ENCODE data around the gene HIBCH.

DNA sequence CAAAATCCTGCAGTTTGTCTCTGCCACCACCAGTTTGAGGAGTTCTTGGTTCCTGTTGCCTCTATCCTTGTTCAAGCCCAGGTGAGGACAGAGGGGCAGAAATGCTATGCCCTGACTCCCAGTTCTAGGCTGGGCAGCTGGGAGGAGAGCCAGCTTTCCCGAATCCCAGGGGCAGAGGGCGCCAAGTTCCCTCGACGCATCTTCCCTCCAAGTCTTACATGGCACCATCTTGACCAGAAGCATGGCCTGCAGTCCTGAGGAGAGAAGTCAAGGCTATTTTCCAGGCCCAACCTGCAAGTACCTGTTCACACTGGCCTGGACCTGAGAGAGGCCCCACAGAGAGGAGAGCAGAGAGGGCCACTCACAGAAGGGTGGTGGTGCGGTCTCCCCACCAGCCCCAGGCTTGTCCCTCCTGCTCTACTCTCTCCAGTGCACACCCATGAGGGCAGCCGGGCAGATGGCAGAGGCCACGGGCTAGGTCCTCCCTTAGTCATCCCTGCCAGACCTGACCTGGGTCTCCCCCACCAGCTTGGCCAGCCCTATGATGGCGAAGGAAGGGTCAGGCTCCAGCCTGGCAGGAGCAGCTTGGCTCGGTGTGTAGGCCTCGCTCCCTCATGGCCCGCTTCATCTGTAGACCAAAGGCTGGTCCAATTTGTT, 141.4 kb downstream of the HIBCH start:
- TF ChIP-seq POLR2AphosphoS5 (IDR thresholded peaks at IDR 0.05; ENCODE audit: insufficient read depth, low read depth, low read length) (no peak), CTCF (IDR thresholded peaks at IDR 0.05; ENCODE audit: extremely low read depth in 1 of 2, insufficient read depth in 1 of 2, low read depth in 1 of 2, low read length in 2 of 2) (no peak), POLR2A (IDR thresholded peaks at IDR 0.05; ENCODE audit: low read depth, low read length) (no peak), JUN (IDR thresholded peaks at IDR 0.05; ENCODE audit: borderline replicate concordance, insufficient read depth, insufficient read length, low read depth) (no peak), FOS (IDR thresholded peaks at IDR 0.05; ENCODE audit: borderline replicate concordance, insufficient read depth, low read length) (no peak), EZH2 (IDR thresholded peaks at IDR 0.05; ENCODE audit: borderline replicate concordance, low read depth, low read length, severe bottlenecking) (no peak), MYC (IDR thresholded peaks at IDR 0.05; ENCODE audit: low read depth, low read length) (no peak), GATA2 (IDR thresholded peaks at IDR 0.05; ENCODE audit: insufficient read depth, insufficient read length, low read depth, low read length) (no peak)
- TF ChIP-seq, protein P1, sequence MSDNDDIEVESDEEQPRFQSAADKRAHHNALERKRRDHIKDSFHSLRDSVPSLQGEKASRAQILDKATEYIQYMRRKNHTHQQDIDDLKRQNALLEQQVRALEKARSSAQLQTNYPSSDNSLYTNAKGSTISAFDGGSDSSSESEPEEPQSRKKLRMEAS (IDR thresholded peaks at IDR 0.05; ENCODE audit: insufficient read depth, insufficient read length): no peak
